Smooth muscle cell (in vitro differentiated cells): Measurements from ENCODE around the gene TTC21B. TPM values are rescaled to one million over a fixed set of nuclear protein-coding genes. Genes with fewer than 3 reads are reported as not detected.

Experiments used
- DNase-seq: peaks from one replicate; lab custom pipeline; 2025; ENCODE audit not compliant: unreplicated experiment; lab: John Stamatoyannopoulos, UW
- H2AFZ ChIP-seq: fragments of 200-600 bp; sonication (generic); 2 replicates; pipeline ENCODE4 v1.6.0; 2016; ENCODE audit warnings: antibody characterized with exemption, low read depth, mild to moderate bottlenecking
- H3F3A ChIP-seq: fragments of 200-600 bp; sonication (generic); 2 replicates; pipeline ENCODE4 v1.6.0; 2017; ENCODE audit warnings: antibody characterized with exemption, low read depth
- H3K27ac ChIP-seq: fragments of 200-600 bp; sonication (generic); 2 replicates; pipeline ENCODE4 v1.5.1; 2016; ENCODE audit warnings: low read depth, mild to moderate bottlenecking
- H3K27me3 ChIP-seq: fragments of 200-600 bp; sonication (generic); 2 replicates; pipeline ENCODE4 v1.6.1; 2016; ENCODE audit warnings: low read depth, mild to moderate bottlenecking
- H3K36me3 ChIP-seq: fragments of 200-600 bp; sonication (generic); 2 replicates; pipeline ENCODE4 v1.5.1; 2016; ENCODE audit warnings: low read depth
- H3K4me1 ChIP-seq: fragments of 200-600 bp; sonication (generic); 2 replicates; pipeline ENCODE4 v1.5.1; 2016; ENCODE audit warnings: low read depth
- H3K4me2 ChIP-seq: fragments of 200-600 bp; sonication (generic); 2 replicates; pipeline ENCODE4 v1.6.0; 2016; ENCODE audit warnings: mild to moderate bottlenecking
- H3K4me3 ChIP-seq: fragments of 200-600 bp; sonication (generic); 2 replicates; pipeline ENCODE4 v1.5.1; 2016; ENCODE audit warnings: mild to moderate bottlenecking
- H3K79me2 ChIP-seq: fragments of 200-600 bp; sonication (generic); 2 replicates; pipeline ENCODE4 v1.6.0; 2016; ENCODE audit warnings: low read depth, mild to moderate bottlenecking
- H3K9ac ChIP-seq: fragments of 200-600 bp; sonication (generic); 2 replicates; pipeline ENCODE4 v1.6.0; 2016; ENCODE audit warnings: low read depth
- H3K9me3 ChIP-seq: fragments of 200-600 bp; sonication (generic); replicated peaks from 2 replicates; pipeline ENCODE4 v1.5.1; 2016; ENCODE audit warnings: low read depth
- H4K20me1 ChIP-seq: fragments of 200-600 bp; sonication (generic); 2 replicates; pipeline ENCODE4 v1.6.0; 2016; ENCODE audit warnings: low read depth
- WGBS: methylation state at CpG from one replicate; pipeline ENCODE4 v1.1.7; 2016; ENCODE audit warnings: low lambda C conversion rate; 5-methylcytosine and 5-hydroxymethylcytosine counted together
- polyA plus RNA-seq: library from polyadenylated mRNA; unstranded; fragments of >200 nt; fragmentation: Nextera tagmentation; extraction: Ambion mirVana; gene quantifications from 2 replicates; pipeline ENCODE4 v1.2.1, GENCODE V29; 2016
- total RNA-seq: library from RNA; depleted of rRNA; stranded (reverse); fragments of >200 nt; gene quantifications from 2 replicates; pipeline ENCODE4 v1.2.3, GENCODE V29; 2014
- TF ChIP-seq, protein P1 (sequence below): fragments of 200-600 bp; sonication (generic); IDR thresholded peaks from 2 replicates; pipeline ENCODE4 v1.5.1; 2017; ENCODE audit warnings: borderline replicate concordance, mild to moderate bottlenecking, antibody characterized with exemption; ENCODE audit not compliant: insufficient read depth, poor library complexity, severe bottlenecking

The TTC21B gene
- total and polyA plus RNA-seq, 2 experiments from 2014 or later, result 5.5 to 48.0 TPM

DNA sequence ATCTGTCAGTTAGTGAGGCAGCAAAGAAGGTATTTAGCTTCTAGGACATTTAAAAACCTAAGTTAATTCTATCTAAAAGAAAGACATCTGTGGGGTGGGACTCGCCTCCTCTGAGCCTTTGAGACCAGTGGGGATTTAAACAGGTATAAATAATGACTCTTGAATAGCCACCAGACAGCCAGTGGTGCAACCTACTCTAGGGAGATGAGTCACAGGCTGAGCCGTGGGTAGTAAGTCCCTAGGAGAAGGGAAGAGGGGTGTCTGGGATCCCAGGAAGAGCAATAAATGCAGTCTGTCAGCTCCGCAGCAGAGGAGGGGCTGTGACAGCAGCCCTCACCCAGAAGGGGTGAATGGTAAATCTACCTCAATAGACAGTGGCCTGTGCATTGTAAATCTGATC is 116.5 kb downstream of the TTC21B start:
- WGBS, result 11% methylated on average over 3 of the region's 3 CpGs
- H3K4me3 ChIP-seq, result no peak overlapping the region
- H3K79me2 ChIP-seq, result no peaks in the 10 kb centered on the region
- peak overlapping the region; percentile 34 for H3K27ac ChIP-seq
- no peaks in the 10 kb centered on the region for H3F3A ChIP-seq
- no peaks in the 10 kb centered on the region for H3K36me3 ChIP-seq
- no peaks in the 10 kb centered on the region for H3K9me3 ChIP-seq
- no peak for DNase-seq
- H3K9ac ChIP-seq, result no peak overlapping the region
- H3K4me1 ChIP-seq, result peaks cover 4% of the 10 kb centered on the region
- H3K4me2 ChIP-seq, result no peak overlapping the region
- H3K27me3 ChIP-seq, result no peaks in the 10 kb centered on the region
- H2AFZ ChIP-seq, result no peak overlapping the region
- TF ChIP-seq, protein P1, sequence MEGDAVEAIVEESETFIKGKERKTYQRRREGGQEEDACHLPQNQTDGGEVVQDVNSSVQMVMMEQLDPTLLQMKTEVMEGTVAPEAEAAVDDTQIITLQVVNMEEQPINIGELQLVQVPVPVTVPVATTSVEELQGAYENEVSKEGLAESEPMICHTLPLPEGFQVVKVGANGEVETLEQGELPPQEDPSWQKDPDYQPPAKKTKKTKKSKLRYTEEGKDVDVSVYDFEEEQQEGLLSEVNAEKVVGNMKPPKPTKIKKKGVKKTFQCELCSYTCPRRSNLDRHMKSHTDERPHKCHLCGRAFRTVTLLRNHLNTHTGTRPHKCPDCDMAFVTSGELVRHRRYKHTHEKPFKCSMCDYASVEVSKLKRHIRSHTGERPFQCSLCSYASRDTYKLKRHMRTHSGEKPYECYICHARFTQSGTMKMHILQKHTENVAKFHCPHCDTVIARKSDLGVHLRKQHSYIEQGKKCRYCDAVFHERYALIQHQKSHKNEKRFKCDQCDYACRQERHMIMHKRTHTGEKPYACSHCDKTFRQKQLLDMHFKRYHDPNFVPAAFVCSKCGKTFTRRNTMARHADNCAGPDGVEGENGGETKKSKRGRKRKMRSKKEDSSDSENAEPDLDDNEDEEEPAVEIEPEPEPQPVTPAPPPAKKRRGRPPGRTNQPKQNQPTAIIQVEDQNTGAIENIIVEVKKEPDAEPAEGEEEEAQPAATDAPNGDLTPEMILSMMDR, result no peak
- no peaks in the 10 kb centered on the region for H4K20me1 ChIP-seq

DNA sequence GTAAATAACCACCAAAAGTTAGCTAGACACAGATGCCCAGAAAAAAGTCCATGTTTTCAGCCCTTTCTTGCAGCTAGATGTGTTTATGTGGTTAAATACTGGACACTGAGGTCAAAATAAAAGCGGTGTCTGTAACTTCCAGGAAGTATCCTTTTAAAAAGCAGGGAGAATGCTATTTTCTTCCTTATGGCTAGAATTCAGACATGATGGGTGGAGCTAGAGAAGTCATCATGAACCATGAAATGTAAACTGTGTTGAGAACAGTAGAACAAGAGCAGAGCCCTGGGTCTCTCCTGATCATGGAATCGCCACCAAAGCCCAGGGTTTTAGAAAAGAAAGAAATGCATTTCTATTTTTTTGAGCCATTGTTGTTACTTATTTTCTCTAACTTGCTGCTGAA is 118.2 kb downstream of the TTC21B start:
- Histone ChIP-seq H2AFZ (no peak overlapping the region), H3K4me1 (peaks cover 4% of the 10 kb centered on the region), H3K27me3 (no peaks in the 10 kb centered on the region), H3K36me3 (no peaks in the 10 kb centered on the region), H3K27ac (no peak overlapping the region), H3F3A (no peaks in the 10 kb centered on the region), H3K79me2 (no peaks in the 10 kb centered on the region), H3K4me2 (no peak overlapping the region), H4K20me1 (no peaks in the 10 kb centered on the region), H3K9ac (no peak overlapping the region), H3K4me3 (no peak overlapping the region), H3K9me3 (no peaks in the 10 kb centered on the region)
- 94% methylated on average over 2 of the region's 2 CpGs for WGBS
- DNase-seq, result no peak
- TF ChIP-seq, protein P1, result no peak

DNA sequence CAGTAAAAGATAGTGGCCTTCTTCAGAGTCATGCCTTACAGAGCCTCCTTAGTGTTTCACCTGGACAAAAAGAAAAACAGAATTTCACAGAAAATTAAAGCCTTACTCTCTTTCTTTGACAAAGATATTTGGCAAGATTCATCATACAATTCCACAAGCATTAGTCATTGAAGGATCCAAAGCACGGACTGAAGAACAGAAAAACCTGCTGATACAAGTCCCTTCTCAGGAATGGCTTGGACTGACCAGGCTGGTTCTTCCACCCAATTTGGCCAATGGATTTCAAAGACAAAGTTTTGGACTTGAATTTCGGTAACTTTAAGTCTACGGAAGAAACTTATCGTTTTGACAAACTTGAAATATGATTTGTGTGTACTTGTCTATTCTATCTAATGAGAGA is 120.4 kb downstream of the TTC21B start:
- Histone ChIP-seq H3K79me2 (no peaks in the 10 kb centered on the region), H3K4me3 (no peak overlapping the region), H3K27me3 (no peaks in the 10 kb centered on the region), H4K20me1 (no peaks in the 10 kb centered on the region), H3K36me3 (no peaks in the 10 kb centered on the region), H3K9ac (no peak overlapping the region), H3K4me2 (no peak overlapping the region), H3F3A (no peaks in the 10 kb centered on the region), H3K9me3 (no peaks in the 10 kb centered on the region), H2AFZ (no peak overlapping the region), H3K4me1 (peaks cover 4% of the 10 kb centered on the region), H3K27ac (peak overlapping the region; percentile 66)
- WGBS, result 58% methylated on average over 4 of the region's 4 CpGs
- DNase-seq, result no peak
- TF ChIP-seq, protein P1, result no peak

DNA sequence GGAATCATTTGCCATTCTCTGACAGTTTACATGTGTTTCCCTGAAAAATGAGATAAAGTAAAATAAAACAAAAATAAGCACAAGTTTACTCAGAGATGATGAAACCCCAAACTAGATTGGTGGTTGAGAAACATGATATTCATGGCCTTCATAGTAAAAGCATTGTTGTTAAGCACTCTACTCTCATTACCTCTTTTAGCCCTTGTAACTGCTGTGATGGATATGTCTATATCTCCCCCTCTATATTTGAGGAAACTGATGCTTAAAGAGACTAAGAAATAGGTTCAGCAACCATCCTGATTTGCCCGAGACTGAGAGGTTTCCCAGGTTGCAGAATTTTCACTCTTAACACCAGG is 125.7 kb downstream of the TTC21B start:
- DNase-seq, result no peak

More for the DNA sequence above, 125.7 kb downstream of the TTC21B start:
- Histone ChIP-seq H2AFZ (no peak overlapping the region), H3K4me2 (no peak overlapping the region), H3K27ac (no peak overlapping the region), H3K79me2 (no peaks in the 10 kb centered on the region), H3K27me3 (no peaks in the 10 kb centered on the region), H3K9me3 (no peaks in the 10 kb centered on the region), H3K4me1 (no peaks in the 10 kb centered on the region), H3K9ac (no peak overlapping the region), H3F3A (no peaks in the 10 kb centered on the region), H4K20me1 (no peaks in the 10 kb centered on the region), H3K4me3 (no peak overlapping the region), H3K36me3 (no peaks in the 10 kb centered on the region)
- 90% methylated on average over 1 of the region's 1 CpG for WGBS
- TF ChIP-seq, protein P1, result no peak
